Measurements from ENCODE around the gene NRN1. TPM values are rescaled to one million over a fixed set of nuclear protein-coding genes. Genes with fewer than 3 reads are reported as not detected.
"Not testable (repeated sequence)": the region's sequence is repeated elsewhere in the genome, so short reads cannot be mapped to it uniquely, and the experiment has no call there.

Gene NRN1
- total RNA-seq, 6 donors from 2014 or later, result 3.8 to 25.6 (median 5.7) TPM

DNA sequence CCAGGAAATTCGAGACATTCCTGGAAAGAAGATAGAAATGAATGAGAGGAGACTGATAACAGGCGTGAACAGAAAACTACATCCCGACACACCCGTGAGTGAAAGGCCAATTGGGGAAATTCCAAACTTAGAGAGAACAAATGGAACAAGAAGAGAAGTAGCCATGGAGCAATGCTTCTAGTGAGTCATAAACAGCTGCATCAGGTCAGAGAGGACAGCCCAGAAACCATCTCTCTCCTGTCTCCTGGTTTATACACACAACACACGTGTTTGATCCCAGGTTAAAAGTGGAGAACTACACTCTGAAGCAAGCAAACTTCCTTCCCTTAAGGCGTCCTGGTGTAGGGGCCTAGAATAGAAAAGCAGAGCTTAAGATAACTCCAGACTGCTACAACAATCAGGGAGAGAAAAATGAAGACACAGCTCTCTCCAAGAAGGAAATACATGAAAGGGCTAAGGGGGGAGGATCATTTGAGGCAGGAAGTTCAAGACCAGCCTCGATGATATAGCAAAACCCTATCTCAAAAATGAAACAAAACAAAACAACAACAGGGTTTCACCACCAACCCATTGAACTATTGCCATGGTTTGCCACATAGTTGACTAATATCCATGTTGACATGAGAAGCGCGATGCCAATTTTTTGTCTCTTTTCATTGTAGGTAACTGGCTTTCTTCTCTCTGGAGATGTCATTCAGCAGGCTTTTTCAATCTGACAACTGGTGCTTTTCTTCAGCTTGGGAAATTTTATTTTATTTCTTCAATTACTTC, 26.9 kb downstream of the NRN1 start:
- Histone ChIP-seq H3K27me3 (no peaks in the 10 kb centered on the region), H3K36me3 (no peaks in the 10 kb centered on the region), H3K4me1 (peaks cover 0 to 4% (median 2%) of the 10 kb centered on the region in 4 donors), H3K27ac (no peak overlapping the region), H3K9me3 (no peaks in the 10 kb centered on the region), H3K4me3 (no peak overlapping the region)
- TF ChIP-seq EP300 (IDR thresholded peaks at IDR 0.05) (peak in 1 of 4 donors; percentile 5), POLR2A (IDR thresholded peaks at IDR 0.05) (no peak), POLR2AphosphoS5 (IDR thresholded peaks at IDR 0.05) (no peak)
- TF ChIP-seq, protein P1, sequence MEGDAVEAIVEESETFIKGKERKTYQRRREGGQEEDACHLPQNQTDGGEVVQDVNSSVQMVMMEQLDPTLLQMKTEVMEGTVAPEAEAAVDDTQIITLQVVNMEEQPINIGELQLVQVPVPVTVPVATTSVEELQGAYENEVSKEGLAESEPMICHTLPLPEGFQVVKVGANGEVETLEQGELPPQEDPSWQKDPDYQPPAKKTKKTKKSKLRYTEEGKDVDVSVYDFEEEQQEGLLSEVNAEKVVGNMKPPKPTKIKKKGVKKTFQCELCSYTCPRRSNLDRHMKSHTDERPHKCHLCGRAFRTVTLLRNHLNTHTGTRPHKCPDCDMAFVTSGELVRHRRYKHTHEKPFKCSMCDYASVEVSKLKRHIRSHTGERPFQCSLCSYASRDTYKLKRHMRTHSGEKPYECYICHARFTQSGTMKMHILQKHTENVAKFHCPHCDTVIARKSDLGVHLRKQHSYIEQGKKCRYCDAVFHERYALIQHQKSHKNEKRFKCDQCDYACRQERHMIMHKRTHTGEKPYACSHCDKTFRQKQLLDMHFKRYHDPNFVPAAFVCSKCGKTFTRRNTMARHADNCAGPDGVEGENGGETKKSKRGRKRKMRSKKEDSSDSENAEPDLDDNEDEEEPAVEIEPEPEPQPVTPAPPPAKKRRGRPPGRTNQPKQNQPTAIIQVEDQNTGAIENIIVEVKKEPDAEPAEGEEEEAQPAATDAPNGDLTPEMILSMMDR (IDR thresholded peaks at IDR 0.05), result no peak
- ATAC-seq (ENCODE audit: low FRiP score in 2 of 2) (peak in 1 of 2 donors; percentile 91), DNase-seq (no peak)
- WGBS, 2 donors, result 47 to 53% methylated on average over 9 of the region's 9 CpGs

DNA sequence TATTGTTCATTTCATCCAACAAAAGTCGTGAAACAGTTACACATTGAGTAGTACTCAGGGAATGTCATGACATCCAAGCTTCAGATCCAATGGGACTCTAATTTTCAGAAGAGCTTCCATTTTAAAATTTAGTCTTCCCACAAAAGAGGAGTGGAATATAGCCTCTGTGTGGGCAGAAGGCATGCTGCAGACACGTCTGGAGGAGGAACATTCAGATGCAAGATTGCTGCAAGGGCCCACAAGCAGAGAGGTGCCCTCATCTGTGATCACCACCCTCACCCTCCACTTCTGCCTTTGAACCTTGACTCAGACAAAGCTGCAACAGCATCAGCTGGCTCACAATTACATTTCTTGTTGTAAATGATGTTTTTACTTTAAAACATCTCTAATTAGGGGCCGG, 29.9 kb downstream of the NRN1 start:
- no peak for ATAC-seq (ENCODE audit: low FRiP score in 2 of 2)
- peaks cover 0 to 4% (median 2%) of the 10 kb centered on the region in 4 donors for H3K4me1 ChIP-seq
- WGBS, 2 donors, result 79 to 90% methylated on average over 3 of the region's 3 CpGs
- no peak for DNase-seq
- H3K27me3 ChIP-seq, result no peaks in the 10 kb centered on the region
- no peak overlapping the region for H3K4me3 ChIP-seq
- no peaks in the 10 kb centered on the region for H3K36me3 ChIP-seq
- TF ChIP-seq, protein P1 (IDR thresholded peaks at IDR 0.05), result no peak
- TF ChIP-seq POLR2AphosphoS5 (IDR thresholded peaks at IDR 0.05) (no peak), EP300 (IDR thresholded peaks at IDR 0.05) (no peak), POLR2A (IDR thresholded peaks at IDR 0.05) (no peak)
- H3K9me3 ChIP-seq, result no peaks in the 10 kb centered on the region
- H3K27ac ChIP-seq, result no peak overlapping the region

DNA sequence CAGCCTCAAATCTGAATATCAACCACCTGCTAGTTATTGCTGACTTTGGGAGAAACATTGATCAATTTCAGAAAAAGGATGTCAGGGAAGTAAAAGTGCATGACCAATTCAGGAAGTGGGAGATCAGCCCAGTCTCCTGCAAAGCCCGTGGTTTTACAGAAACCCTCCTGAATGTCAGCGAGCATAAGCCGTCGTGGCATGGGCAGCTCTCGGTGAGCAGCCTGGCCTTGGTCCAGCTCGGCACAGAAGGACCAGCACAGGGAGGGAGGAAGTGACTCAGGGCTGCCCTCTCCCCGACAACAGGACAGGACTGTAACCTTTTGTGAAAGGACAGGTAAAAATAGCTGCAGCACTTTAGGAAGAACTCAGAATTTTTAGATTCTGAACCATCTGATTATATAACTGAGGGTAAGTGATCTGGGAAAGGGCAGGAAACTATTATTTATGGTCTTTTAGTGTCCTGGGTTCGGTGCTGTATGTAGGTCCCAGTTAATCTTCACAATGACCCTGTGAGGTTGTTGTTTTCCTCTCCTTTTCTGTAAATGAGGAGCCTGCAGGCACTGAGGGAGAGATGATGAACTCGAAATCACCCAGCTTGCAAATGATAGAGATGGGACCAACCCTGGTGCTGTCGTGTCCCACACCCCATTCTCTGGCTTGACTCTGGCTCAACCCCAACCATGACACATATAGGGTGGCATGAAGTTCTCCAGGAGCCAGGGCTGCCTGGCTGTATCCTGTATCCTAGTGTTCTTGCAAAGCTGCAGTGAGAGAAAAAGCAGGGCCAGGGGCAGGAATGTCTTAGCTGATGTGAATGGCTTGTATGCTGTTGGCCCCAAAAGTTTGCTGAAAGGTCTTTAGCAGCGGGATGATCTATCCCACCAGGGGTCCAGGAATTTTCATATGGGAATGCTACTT, 37.6 kb downstream of the NRN1 start:
- ATAC-seq (ENCODE audit: low FRiP score in 2 of 2), result peak in 1 of 2 donors; percentile 32

DNA sequence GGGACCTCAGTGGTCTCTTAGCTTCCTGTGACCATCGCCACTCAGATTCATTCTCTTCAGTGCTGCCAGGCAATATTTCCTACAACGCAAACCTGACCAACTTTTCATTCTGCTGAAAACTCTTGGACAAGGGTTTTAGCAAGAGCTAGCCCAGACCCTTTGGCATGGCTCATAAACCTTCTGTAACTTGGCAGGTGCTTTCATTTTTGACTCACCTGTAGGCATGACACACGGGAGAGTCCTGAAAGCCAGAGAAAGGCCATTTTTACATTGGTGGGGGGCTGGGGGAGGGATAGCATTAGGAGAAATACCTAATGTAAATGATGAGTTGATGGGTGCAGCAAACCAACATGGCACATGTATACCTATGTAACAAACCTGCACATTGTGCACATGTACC, 38.7 kb downstream of the NRN1 start:
- H3K36me3 ChIP-seq; DNase-seq; H3K27ac ChIP-seq; H3K4me1 ChIP-seq; H3K4me3 ChIP-seq; H3K27me3 ChIP-seq; H3K9me3 ChIP-seq; ATAC-seq (ENCODE audit: low FRiP score in 2 of 2): not testable (repeated sequence)
- WGBS, 2 donors, result 91 to 96% methylated on average over 3 of the region's 3 CpGs

More for the DNA sequence above, 37.6 kb downstream of the NRN1 start:
- Histone ChIP-seq H3K4me1 (peaks cover 4 to 8% (median 6%) of the 10 kb centered on the region in 4 donors), H3K4me3 (no peak overlapping the region), H3K36me3 (no peaks in the 10 kb centered on the region), H3K27ac (no peak overlapping the region), H3K9me3 (no peaks in the 10 kb centered on the region), H3K27me3 (no peaks in the 10 kb centered on the region)
- peak; percentile 32 to 58 for DNase-seq
- 28 to 55% methylated on average over 5 to 11 of the region's 11 CpGs for WGBS, 2 donors
- TF ChIP-seq POLR2AphosphoS5 (IDR thresholded peaks at IDR 0.05) (no peak), EP300 (IDR thresholded peaks at IDR 0.05) (no peak), POLR2A (IDR thresholded peaks at IDR 0.05) (no peak)
- TF ChIP-seq, protein P1 (IDR thresholded peaks at IDR 0.05), result no peak

DNA sequence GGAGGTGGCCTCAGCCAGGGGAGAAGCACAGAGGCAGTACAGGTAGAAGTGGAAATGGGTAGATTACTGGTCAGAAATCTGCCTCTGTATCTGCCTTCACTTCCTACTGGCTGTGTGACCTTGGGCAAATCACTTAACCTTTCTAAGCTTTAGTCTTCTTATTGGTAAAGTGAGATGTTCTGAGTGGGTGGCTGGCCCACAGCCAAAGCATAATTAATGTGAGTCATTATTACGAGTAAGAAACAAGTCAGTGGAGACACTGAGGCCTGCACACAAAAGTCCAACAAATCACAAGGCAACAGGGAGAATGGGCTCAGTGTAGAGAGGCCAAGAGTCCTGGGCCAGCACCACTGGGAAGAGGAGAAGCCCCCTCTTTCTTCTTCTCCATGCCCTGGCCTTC, 39.1 kb downstream of the NRN1 start:
- no peaks in the 10 kb centered on the region for H3K36me3 ChIP-seq
- DNase-seq (no peak), ATAC-seq (ENCODE audit: low FRiP score in 2 of 2) (no peak)
- peaks cover 4 to 8% (median 6%) of the 10 kb centered on the region in 4 donors for H3K4me1 ChIP-seq
- no peak overlapping the region for H3K4me3 ChIP-seq
- WGBS, 2 donors, result 69 to 74% methylated on average over 1 of the region's 1 CpG
- no peaks in the 10 kb centered on the region for H3K9me3 ChIP-seq
- H3K27me3 ChIP-seq, result no peaks in the 10 kb centered on the region
- H3K27ac ChIP-seq, result no peak overlapping the region
- TF ChIP-seq POLR2A (IDR thresholded peaks at IDR 0.05) (no peak), EP300 (IDR thresholded peaks at IDR 0.05) (no peak), POLR2AphosphoS5 (IDR thresholded peaks at IDR 0.05) (no peak)
- TF ChIP-seq, protein P1 (IDR thresholded peaks at IDR 0.05), result no peak
